ENCODE results near the gene MRPS25.

The MRPS25 gene

DNA sequence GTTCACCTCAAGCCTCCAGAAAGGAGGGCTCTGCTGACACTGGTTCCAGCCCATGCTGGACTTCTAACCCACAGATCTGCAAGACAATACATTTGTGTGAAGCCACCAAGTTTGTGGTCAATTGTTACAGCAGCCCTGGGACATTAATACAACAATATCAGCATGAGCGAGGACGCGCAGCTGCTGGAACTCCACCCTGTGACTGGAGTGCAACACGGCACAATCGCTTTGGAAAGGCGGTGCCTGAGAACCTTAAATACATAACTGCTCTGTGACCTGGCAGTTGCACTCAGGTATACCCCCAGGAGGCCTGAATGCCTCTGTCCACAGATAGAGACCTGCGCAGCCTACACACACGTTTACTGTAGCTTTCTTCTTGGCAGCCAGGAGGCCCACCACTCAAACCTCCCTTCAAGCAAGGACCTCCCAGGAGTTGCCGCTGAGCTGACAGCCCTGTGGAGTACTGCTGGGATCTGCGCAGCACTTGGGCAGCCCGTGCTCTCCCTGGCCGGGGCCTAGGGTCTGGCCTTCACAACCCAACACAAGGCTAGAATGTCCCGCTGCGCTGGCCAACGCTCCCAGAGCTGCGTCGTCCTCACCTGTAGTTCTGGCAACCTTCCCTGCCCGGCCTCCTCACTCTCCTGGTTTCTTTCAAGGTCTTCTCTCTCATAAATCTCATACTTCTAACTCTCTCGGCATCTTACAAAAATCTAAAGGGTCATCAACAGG is 8.3 kb downstream of the MRPS25 start:
- no peak overlapping the region for H3K4me3 ChIP-seq (ENCODE audit: low read depth, low read length)
- no peak for DNase-seq (ENCODE audit: low read depth)
- TF ChIP-seq, protein P1, sequence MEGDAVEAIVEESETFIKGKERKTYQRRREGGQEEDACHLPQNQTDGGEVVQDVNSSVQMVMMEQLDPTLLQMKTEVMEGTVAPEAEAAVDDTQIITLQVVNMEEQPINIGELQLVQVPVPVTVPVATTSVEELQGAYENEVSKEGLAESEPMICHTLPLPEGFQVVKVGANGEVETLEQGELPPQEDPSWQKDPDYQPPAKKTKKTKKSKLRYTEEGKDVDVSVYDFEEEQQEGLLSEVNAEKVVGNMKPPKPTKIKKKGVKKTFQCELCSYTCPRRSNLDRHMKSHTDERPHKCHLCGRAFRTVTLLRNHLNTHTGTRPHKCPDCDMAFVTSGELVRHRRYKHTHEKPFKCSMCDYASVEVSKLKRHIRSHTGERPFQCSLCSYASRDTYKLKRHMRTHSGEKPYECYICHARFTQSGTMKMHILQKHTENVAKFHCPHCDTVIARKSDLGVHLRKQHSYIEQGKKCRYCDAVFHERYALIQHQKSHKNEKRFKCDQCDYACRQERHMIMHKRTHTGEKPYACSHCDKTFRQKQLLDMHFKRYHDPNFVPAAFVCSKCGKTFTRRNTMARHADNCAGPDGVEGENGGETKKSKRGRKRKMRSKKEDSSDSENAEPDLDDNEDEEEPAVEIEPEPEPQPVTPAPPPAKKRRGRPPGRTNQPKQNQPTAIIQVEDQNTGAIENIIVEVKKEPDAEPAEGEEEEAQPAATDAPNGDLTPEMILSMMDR (IDR thresholded peaks at IDR 0.05; ENCODE audit: insufficient read depth, low read depth, low read length, missing control alignments): no peak

DNA sequence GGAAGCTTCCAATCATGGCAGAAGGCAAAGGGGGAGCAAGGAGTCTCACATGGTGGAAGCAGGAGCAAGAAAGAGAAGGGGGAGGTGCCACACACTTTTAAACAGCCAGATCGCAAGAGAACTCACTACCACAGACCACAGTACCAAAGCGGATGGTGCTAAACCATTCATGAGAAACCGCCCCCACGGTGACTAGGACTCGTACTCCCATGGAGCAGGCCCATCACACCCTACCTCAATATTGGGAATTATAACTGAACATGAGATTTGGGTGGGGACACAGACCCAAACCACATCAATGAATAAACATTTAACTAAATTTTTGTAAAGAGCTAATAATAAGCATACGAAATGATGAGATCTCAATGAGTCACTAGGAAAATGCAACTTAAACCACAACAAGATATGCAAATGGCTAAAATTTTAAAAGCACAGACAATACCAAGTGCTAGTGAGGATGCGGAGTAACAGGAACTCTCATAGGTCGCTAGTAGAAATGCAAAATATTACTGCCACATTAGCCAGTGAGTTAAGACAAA is 10.0 kb downstream of the MRPS25 start:
- DNase-seq (ENCODE audit: low read depth): peak; percentile 73
- H3K4me3 ChIP-seq (ENCODE audit: low read depth, low read length): no peak overlapping the region
- TF ChIP-seq, protein P1 (IDR thresholded peaks at IDR 0.05; ENCODE audit: insufficient read depth, low read depth, low read length, missing control alignments): no peak

DNA sequence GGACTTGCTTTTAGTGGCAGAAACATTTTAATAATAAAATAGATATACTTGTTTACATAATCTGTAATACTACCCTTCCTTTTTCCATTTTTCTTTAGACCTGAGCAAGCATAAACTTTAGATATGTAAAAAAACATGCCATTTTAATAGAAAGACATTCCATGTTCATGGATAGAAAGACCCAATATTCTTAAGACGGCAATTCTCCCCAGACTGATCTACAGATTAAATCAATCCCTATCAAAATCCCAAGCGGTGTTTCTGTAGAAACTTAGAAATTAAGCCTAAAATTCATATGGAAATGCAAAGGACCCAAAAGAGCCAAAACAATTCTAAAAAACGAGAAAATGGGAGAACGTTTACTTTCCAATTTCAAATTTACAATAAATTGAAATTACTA is 11.6 kb downstream of the MRPS25 start:
- H3K4me3 ChIP-seq (ENCODE audit: low read depth, low read length): no peak overlapping the region
- DNase-seq (ENCODE audit: low read depth): no peak
- TF ChIP-seq, protein P1 (IDR thresholded peaks at IDR 0.05; ENCODE audit: insufficient read depth, low read depth, low read length, missing control alignments): no peak

DNA sequence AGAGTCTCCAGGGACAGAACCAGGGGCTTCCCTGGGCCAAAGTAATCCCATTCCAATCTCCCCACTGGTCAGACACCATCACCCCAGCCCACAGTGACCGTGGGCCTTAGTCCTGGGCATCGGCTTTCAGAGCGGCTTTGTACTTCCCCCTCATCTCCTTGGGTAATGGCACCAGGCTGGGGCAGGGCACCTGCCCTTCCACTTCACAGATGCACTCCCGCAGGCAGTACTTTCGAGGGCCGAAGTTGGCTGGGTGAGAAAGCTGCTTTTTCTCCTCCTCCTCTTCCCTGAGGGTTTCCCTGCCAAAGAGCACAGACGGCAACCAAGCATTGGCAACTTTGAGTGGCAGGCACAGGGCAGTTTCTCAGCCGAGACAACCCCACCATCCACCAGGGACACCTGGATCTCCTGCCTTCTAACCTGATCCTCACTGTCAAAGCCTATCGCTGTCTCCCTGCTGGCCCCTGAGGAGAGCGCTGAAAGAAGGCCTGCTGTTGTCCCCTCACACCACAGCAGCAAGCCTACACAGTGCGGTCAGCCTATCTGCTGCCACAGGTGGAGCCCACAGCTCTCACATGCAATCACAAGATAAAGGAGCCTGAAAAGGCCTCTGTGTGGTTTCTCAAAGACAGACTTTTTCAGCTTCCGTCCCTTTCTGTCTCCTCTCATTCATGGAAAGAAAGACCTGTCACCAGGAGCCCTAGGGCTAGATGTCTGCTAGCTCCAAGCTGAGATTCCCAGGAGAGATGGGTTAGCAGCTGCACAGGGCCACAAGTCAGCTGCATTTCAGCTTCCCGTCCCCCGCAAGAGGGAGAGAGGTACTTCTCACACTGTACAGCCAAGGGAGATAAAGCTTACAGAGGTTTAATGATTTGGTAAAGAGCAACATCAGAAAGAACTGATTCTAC is 12.5 kb downstream of the MRPS25 start:
- TF ChIP-seq, protein P1 (IDR thresholded peaks at IDR 0.05; ENCODE audit: insufficient read depth, low read depth, low read length, missing control alignments): no peak
- no peak overlapping the region for H3K4me3 ChIP-seq (ENCODE audit: low read depth, low read length)
- no peak for DNase-seq (ENCODE audit: low read depth)

DNA sequence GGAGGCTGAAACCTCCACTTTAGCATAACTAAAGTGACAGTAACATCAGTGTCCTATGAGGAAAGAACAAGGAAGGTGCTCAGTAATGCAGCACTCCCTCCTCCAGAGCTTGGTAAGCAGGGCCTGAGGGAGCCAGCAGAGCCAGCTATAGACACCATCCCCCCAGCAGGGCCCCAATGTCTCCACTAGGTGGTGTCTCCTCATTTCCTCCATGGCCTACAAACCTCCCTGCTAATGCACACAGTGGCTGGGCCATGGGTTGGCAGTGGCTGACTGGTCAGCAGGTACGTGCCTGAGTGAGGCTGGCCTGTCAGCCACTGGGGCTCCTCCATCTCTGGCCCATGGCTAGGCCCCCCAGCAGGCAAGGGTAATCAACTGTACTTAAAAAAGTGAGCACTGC is 13.6 kb downstream of the MRPS25 start:
- H3K4me3 ChIP-seq (ENCODE audit: low read depth, low read length): no peak overlapping the region
- DNase-seq (ENCODE audit: low read depth): peak; percentile 70
- TF ChIP-seq, protein P1 (IDR thresholded peaks at IDR 0.05; ENCODE audit: insufficient read depth, low read depth, low read length, missing control alignments): peak; percentile 77

DNA sequence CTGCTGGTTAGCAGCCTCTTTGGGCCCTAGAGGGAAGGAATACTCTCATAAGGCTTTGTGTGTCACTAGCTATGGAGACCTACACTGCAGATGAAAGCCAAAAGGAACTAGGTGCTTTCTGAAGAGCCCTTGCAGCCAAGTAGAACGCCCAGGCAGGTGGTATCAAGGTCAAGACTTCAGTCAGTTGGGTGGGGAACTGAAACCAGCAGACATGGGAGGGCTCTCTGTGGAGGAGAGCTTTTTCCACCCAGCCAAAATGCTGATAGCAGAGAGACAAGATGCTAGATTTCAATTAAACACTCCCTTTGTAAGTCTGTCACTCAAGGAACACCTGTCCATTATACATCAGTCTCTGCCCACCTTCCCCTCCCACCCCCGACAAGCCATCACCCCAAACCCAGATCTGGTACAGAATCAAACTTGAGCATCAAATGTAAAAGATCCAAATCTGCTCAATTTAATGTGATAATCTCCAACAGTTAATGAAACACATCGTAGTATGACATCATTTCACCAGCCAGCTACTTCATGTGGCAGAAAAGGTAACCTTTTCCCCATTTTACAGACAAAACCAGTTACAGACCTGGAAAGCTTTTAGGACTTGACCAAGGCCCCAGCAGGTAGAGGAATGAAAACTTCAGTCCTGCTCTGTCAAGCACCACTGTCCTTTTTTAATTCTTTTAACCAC is 14.6 kb downstream of the MRPS25 start:
- TF ChIP-seq, protein P1 (IDR thresholded peaks at IDR 0.05; ENCODE audit: insufficient read depth, low read depth, low read length, missing control alignments): no peak
- no peak overlapping the region for H3K4me3 ChIP-seq (ENCODE audit: low read depth, low read length)
- DNase-seq (ENCODE audit: low read depth): peak; percentile 88
